Measurements from ENCODE around the gene CCDC92B.

Gene CCDC92B

GRCh38 chr17:2777242-2777867, 27.9 kb upstream of the CCDC92B start:
- DNase-seq = no peak

DNA sequence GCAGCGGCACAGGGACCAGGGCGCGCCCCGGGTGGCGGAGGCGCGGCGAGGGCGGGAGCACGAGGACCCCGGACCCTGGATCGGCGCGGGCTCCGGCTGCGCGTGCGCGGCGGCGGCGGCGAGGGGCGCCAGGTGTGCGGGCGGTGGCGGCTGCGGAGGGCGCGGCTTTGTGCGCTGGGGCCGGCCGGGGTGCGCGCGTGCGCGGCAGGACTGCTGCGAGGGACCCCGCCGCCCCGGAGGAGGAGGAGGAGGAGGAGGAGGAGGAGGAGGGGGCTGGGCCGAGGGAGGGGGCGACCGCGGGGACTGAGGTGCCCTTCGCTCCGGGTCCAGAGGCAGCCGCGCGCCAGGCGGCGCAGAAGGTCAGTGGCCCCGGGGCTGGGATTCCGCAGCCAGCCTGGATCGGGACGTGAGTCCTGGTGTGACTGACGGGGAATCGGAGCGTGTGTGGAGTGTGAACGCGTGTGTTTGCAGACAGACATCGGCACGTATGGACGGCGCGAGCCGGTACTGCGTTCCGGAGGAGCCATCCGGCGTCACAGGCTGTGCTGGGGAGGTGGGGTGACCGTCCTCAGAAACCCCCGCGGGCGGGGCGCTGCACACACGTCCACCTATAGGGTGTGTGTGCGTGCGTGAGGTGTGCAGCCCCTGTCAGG, 27.3 kb upstream of the CCDC92B start:
- DNase-seq = no peak

DNA sequence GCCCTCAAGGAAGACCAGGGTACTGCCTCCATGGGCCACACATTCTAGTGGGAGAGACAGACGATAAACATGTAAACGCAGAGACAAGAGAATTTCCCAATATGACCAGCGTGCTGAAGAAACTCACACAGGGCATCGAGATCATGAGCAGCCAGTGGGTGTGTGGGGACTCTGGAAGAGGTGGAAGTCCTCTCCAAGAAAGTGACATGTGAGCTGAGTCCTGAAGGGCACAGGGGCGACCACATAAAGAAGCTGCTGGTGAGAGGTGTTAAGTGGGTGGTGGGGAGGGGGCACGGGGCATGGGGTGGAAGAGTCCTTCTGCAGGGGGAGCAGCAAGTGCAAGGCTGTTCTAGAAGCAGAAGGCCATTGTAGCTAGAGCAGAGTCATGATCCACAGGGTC, 25.8 kb upstream of the CCDC92B start:
- no peak for DNase-seq

- DNase-seq = no peak
Observed at GRCh38 chr17:2770129-2770528, 20.7 kb upstream of the CCDC92B start.

DNA sequence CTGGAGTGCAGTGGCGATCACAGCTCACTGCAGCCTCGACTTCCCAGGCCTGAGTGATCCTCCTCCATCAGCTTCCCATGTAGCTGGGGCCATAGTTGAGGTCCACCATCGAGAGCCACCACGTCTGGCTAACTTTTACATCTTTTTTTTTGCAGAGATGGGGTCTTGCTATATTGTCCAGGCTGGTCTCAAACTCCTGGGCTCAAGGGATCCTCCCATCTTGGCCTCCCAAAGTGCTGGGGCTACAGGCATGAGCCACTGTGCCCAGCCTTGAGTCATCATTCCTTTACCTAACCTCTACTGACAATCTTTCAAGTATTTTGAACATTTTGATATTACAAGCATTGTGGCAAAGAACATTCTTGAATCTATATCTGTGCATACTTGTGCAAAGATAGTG, 9.4 kb upstream of the CCDC92B start:
- no peak for DNase-seq

DNA sequence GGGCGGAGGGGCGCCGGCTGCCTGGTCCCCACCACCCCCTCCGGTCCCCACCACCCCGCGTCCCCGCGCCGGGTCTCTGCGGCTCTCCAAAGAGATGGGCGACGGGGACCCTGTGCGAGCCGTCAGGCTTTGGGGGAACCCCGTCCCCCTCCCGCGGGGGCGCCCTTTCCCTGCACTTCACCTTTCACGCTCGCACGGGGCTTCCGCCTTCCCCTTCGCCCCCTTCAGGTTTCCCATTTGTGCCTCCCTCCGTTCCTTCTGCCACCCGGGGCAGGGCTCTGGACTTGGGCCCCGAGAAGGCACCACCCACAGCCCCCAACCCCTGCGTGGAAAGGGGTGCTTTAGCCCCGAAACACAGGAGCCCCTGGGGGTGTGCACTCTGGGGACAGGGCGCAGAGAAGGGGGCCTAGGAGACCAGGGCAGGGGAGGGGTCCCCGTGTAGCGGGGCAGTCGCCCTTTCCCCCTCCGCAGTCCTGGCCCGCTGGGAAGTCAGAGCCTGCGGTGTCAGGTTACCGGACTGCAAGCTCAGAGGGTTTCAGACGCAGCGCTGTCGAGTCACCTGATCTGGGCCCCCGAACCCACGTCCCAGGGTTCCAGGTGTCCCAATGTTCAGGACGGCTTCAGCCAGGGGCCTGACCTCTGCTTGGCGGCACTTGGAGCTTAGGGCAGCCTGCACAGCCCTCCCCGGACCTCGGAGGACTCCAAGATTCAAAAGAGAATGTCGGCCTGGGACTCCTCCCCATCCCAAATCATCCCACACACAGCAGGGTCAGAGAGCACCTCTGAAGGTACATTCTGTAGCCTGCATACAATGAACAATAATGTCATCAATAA, 6.7 kb upstream of the CCDC92B start:
- no peak for DNase-seq

- no peak for DNase-seq
Observed at GRCh38 chr17:2751491-2751890, 2.0 kb upstream of the CCDC92B start.

DNA sequence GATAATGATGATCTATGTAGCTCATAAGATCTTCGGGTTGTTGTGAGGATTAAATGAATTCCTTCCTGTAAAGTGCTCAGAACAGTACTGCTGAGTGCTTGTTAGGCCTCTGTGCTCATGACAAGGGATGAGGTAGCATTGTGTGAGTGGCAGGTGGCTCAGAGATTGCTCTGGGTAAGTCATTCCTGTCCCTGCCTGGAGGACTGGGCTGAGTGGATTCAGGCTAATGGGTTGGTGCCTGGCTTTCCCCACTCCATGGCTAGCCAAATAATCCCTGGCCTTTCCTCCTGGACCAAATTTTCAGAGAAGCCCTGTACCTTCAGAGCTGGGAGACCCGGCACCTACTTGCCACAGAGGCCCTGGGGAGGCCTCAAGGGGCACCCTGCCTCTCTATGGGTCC, 1.3 kb upstream of the CCDC92B start:
- no peak for DNase-seq

DNA sequence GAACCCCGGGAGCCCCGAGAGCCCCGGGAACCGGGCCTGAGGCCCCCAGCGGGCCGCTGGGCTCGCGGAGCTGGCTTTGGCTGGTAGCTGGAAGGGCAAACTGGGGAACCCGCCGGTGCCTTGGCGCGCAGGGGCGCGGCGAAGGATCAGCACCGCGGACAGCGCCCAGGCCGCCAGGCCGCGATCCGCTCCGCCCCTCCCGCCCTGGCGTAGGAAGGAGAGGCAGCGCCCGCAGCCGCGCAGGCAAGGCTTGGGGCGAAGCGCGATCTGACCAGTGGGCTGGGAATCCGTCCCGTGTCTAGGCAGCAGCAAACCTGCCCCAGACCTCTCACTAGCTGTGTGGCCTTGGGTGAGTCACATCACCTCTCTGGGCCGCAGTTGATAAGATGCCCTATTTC, 331 bp upstream of the CCDC92B start:
- peak; percentile 81 for DNase-seq

DNA sequence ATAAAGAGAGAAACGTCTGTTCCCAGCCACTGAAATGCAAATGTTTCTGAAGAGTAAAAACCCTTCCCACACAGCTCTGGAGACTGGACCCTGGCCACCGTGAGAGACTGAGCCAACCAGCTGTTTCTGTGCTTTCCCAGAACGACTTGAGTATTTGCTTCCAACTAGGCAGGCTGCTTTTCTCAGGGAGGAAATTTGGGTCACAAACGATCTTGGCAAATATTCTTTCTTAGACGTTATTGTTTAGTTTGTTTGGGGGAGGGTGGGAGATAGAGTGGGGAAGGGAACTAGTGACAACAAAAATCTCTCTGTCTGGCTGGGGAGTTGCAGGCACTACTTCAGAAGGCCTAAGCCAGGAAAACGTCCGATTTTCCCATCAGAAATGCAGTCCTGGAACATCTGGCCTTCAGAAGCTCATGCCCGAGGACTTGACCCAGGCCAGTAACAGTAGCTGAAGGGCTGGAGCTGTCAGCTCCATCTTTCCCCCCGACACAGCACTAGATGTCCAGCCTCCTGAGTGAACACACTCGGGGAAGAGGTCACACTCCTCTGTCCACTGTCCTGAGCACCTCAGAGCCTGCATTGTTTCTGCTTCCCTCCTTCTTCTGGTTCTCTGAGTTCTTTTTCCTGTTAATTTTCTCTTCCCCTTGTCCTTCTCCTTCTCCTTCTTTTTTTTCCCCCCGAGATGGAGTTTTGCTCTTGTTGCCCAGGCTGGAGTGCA, 4.0 kb downstream of the CCDC92B start:
- DNase-seq = peak; percentile 87

- DNase-seq = no peak
Observed at GRCh38 chr17:2737693-2738092, 11.8 kb downstream of the CCDC92B start.

- DNase-seq = no peak
Observed at GRCh38 chr17:2736956-2737355, 12.5 kb downstream of the CCDC92B start.

GRCh38 chr17:2735896-2736295, 13.6 kb downstream of the CCDC92B start:
- DNase-seq = no peak

- DNase-seq = no peak
Observed at GRCh38 chr17:2734939-2735338, 14.5 kb downstream of the CCDC92B start.

DNA sequence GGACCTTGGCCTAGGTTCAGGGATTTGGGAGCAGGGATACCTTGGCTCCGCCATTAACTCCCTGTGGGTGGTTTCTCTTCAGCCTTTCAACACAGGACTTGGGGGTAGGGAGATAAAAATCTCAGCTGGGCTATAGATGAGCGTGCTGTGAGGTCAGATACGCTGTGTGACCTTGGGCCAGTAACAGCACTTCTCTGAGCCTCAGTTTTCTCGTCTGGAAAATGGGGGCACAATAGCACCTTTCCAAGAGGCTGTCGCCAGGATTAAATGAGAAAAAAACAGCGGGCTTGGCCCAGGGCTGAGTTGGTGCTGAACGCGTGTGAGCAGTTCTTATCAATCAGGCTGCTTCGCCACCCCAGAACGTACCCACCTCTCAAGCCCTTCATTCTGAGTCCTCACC, 17.6 kb downstream of the CCDC92B start:
- no peak for DNase-seq

DNA sequence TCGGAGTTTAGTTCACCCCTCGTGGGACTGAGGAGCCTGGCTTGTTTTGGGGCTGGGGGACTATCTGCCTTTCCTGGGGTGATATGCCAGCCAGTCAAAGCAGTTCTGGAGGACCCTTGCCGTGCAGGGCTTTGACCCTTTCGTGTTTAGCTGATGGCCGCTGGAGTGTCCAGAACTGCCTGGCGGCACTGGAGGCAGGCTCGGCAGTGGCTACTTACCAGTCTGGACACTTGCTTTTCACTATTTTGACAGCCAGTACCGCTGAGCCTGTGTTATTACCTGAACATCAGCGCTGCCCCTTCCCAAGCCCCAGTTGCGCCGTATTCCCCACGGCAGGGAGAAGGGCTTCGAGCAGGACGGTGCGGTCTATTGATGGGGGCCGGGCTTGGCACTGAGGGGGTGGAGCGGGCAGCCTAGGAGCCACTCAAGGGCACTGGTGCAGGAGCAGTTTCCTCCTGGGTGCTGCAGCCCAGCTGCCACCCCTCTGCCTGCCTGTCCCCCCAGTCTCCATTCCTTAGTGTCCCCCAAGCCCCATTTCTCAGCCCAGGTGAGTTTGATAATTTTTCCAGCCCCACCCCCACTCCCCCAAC, 18.6 kb downstream of the CCDC92B start:
- no peak for DNase-seq

GRCh38 chr17:2724784-2725164, 24.7 kb downstream of the CCDC92B start:
- no peak for DNase-seq

DNA sequence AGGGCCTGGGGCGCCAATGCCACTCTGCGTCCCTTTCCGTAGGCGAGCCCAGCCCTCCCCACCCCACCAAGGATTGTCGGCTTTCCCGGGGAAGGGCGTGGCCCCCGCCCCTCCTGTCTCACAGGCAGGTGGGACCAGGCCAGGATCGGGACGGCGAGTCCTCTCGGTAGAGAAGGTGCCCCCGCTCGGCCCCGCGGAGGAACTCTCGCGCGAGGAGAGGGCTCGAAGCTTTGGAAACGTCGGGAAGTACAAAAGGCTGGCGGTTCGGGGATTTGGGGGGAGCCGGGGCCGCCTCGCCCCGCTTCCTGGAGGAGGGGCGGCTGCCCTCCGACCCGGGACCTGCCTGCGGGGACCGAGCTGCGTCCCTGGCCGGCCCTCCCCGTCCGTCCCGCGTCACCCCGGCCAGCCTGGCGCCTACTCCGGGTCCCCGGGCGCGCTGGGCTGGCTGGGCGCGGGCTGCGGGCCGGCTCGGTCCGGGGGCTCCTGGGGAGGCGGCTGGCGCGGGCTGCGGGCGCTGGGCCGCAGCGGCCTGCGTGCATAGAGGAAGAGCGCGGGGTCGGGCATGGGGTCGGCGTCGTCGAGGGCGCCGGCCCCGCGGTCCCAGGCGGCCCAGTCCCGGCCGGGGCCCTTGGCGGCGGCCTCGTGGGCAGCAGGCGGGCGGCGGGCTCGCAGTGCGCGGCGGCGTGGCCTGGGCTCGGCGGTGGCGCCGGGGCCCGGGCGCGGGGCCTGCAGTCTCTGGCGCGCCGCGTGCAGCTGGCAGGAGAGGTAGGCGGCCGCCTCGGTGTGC, 25.3 kb downstream of the CCDC92B start:
- DNase-seq = peak; percentile 75

DNA sequence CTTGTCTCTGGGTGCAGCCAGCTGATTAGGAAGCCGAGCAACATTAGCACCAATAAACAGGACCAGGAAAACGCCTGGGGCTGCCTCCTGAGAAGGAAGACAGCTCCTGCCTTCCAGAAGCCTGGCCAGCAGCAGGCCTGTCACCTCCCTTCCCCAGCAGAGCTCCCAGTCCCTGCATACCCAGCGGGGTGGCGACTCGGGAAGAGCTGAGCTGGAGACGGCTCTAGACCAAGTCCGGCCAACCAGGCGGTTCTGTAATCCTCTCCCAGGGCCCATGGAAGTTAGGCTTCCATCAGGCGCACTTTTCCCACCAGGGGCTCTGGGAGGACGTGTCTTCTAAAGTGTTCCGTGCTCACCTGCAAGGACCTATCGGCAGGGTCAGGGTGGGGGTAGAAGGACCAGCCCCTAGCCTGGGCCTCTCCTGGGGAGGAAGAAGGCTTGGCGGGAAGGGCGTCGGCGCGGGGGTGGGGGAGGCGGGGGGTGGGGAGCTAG, 25.9 kb downstream of the CCDC92B start:
- no peak for DNase-seq

DNA sequence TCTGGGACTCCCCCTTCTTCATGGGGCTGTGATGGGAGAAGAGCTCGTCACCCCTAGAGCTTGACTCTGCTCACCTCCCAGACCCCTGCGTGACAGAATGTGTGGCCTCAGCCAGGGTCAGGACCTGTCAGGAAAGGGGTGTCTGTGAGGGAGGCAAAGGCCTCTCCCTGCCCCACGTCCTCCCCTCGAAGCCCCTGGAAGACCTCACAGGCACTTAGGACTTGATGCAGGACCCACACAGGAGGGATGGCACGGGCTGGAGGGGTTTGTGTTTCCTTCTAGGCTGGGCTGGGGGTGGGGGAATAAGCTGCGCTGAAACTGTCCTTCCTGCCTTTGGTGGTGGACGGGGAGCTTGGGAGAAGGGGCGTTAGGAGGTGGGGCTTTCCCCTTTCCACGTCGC, 26.8 kb downstream of the CCDC92B start:
- no peak for DNase-seq

DNA sequence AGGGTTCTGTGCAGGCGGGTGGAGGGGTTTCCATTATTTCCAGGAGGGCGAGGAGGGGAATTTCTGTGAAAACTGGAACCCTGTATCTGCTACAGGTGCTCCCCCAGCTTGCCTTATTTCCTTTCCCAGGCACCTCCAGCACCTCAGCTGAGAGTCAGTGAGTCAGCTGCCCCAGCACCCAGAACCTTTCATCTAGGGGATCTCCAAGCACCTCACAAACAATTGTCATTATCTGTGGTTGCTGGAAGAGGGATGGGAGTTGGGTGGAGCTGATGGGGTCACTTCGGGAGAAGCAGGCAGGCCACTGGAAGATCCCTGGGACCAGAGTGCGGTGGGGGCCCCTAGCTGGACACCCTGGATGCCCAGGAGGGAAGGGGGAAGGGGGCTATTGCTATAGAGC, 27.8 kb downstream of the CCDC92B start:
- DNase-seq = no peak

GRCh38 chr17:2719861-2720260, 29.6 kb downstream of the CCDC92B start:
- no peak for DNase-seq
